Endothelial cell of umbilical vein (primary cell): Measurements from ENCODE around the gene PLEKHO1.

ENCODE experiments used
- CTCF ChIP-seq, 2 donors: IDR thresholded peaks; 1 replicate in 1 of 2; 2 replicates in 1 of 2; pipeline ENCODE4 v1.5.1; 2011; ENCODE audit warnings: low read length in 2 of 2, mild to moderate bottlenecking in 2 of 2, moderate library complexity in 2 of 2, control low read depth in 1 of 2, inconsistent platforms in 1 of 2, low read depth in 1 of 2; ENCODE audit not compliant: insufficient read depth in 1 of 2; ENCODE audit errors: extremely low read depth in 1 of 2
- EZH2 ChIP-seq: IDR thresholded peaks from 2 replicates; pipeline ENCODE4 v1.6.1; 2012; ENCODE audit warnings: borderline replicate concordance, low read depth, mild to moderate bottlenecking, moderate library complexity, low read length, inconsistent platforms; ENCODE audit not compliant: severe bottlenecking
- FOS ChIP-seq: IDR thresholded peaks from 2 replicates; pipeline ENCODE4 v1.6.1; 2011; ENCODE audit warnings: mild to moderate bottlenecking, low read length, moderate library complexity, borderline replicate concordance; ENCODE audit not compliant: insufficient read depth
- JUN ChIP-seq: IDR thresholded peaks from 2 replicates; pipeline ENCODE4 v1.6.1; 2011; ENCODE audit warnings: borderline replicate concordance, low read depth; ENCODE audit not compliant: insufficient read length, insufficient read depth
- MAX ChIP-seq: IDR thresholded peaks from 2 replicates; pipeline ENCODE4 v1.6.1; 2011; ENCODE audit not compliant: insufficient read depth, insufficient read length
- MYC ChIP-seq: IDR thresholded peaks from one replicate; pipeline ENCODE4 v1.6.1; 2011; ENCODE audit warnings: mild to moderate bottlenecking, low read depth, low read length
- POLR2A ChIP-seq: IDR thresholded peaks from 2 replicates; pipeline ENCODE4 v1.6.1; 2012; ENCODE audit warnings: low read depth, mild to moderate bottlenecking, control low read depth, low read length
- POLR2AphosphoS5 ChIP-seq: IDR thresholded peaks from 2 replicates; pipeline ENCODE4 v1.6.1; 2012; ENCODE audit warnings: low read depth, mild to moderate bottlenecking, control low read depth, low read length, moderate library complexity; ENCODE audit not compliant: insufficient read depth

DNA sequence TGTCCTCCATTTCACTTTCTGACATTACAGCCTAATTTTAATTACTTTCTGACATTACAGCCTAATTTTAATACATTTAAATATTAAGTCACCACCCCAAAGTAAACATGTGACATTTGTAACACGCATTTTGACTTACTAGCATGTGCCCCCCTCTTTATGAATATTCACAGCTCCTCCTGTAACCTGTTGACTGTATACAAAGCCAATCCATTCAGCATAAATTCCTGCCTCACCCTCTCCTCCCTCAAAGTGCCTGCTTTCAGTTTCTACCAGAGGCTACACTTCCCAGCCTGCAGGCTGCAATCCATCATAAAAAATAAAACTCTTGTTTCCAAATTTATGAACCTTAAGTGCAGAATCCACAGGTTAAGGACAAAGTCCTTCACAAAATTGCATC is 46.7 kb downstream of the PLEKHO1 start:
- TF ChIP-seq CTCF (IDR thresholded peaks at IDR 0.05; ENCODE audit: extremely low read depth in 1 of 2, insufficient read depth in 1 of 2, low read depth in 1 of 2, low read length in 2 of 2) (no peak), JUN (no peak), EZH2 (no peak), POLR2AphosphoS5 (no peak), POLR2A (no peak), FOS (no peak), MAX (no peak), MYC (no peak)
